Activated CD8-positive, alpha-beta memory T cell treated with anti-CD3 and anti-CD28 coated beads, Interleukin-2, amount 50 U/mL, for 24 hours (primary cell): ENCODE measurements around the gene FYB2.
"Not testable (repeated sequence)": the region's sequence is repeated elsewhere in the genome, so short reads cannot be mapped to it uniquely, and the experiment has no call there.

ENCODE experiments used
- DNase-seq: peaks from one replicate; pipeline ENCODE4 v3.0.0-alpha.2; 2020; ENCODE audit errors: extremely low read depth

The FYB2 gene

GRCh38 chr1:56790036-56790435 lies 29.2 kb downstream of the FYB2 start:
- DNase-seq = no peak

- DNase-seq = no peak
Measured at GRCh38 chr1:56788588-56788987, 30.6 kb downstream of the FYB2 start.

- no peak for DNase-seq
Measured at GRCh38 chr1:56788102-56788501, 31.1 kb downstream of the FYB2 start.

- DNase-seq = no peak
Measured at GRCh38 chr1:56787330-56787729, 31.9 kb downstream of the FYB2 start.

- DNase-seq = no peak
Measured at GRCh38 chr1:56782773-56783172, 36.4 kb downstream of the FYB2 start.

GRCh38 chr1:56780826-56781225 lies 38.4 kb downstream of the FYB2 start:
- DNase-seq = no peak

GRCh38 chr1:56780128-56780750 lies 39.0 kb downstream of the FYB2 start:
- no peak for DNase-seq

GRCh38 chr1:56777972-56778371 lies 41.2 kb downstream of the FYB2 start:
- no peak for DNase-seq

- not testable (repeated sequence) for DNase-seq
Measured at GRCh38 chr1:56774732-56775131, 44.5 kb downstream of the FYB2 start.

- no peak for DNase-seq
Measured at GRCh38 chr1:56774067-56774609, 45.1 kb downstream of the FYB2 start.

GRCh38 chr1:56773341-56774066 lies 45.7 kb downstream of the FYB2 start:
- no peak for DNase-seq

- DNase-seq = no peak
Measured at GRCh38 chr1:56771717-56772116, 47.5 kb downstream of the FYB2 start.

GRCh38 chr1:56758794-56759193 lies 60.4 kb downstream of the FYB2 start:
- no peak for DNase-seq

GRCh38 chr1:56758135-56758534 lies 61.1 kb downstream of the FYB2 start:
- DNase-seq = no peak

- no peak for DNase-seq
Measured at GRCh38 chr1:56755911-56756310, 63.3 kb downstream of the FYB2 start.

- no peak for DNase-seq
Measured at GRCh38 chr1:56754708-56755479, 64.3 kb downstream of the FYB2 start.

- no peak for DNase-seq
Measured at GRCh38 chr1:56745231-56745630, 74.0 kb downstream of the FYB2 start.

GRCh38 chr1:56728964-56729363 lies 90.2 kb downstream of the FYB2 start:
- DNase-seq = no peak

GRCh38 chr1:56726706-56727105 lies 92.5 kb downstream of the FYB2 start:
- no peak for DNase-seq

GRCh38 chr1:56719171-56719570 lies 100.0 kb downstream of the FYB2 start:
- no peak for DNase-seq

- no peak for DNase-seq
Measured at GRCh38 chr1:56715156-56715555, 104.0 kb downstream of the FYB2 start.

GRCh38 chr1:56713112-56713511 lies 106.1 kb downstream of the FYB2 start:
- DNase-seq = no peak

- no peak for DNase-seq
Measured at GRCh38 chr1:56712150-56712549, 107.1 kb downstream of the FYB2 start.
